Left ventricle myocardium superior (tissue), 1 donor: Measurements from ENCODE around the gene PGC. TPM values are rescaled to one million over a fixed set of nuclear protein-coding genes. Genes with fewer than 3 reads are reported as not detected.

Source experiments
- ATAC-seq: fragments of 200-7000 bp; cut with Tn5 transposase; one replicate; pipeline ENCODE4 v1.9.1; 2020; ENCODE audit warnings: mild to moderate bottlenecking, moderate library complexity
- DNase-seq: peaks from one replicate; pipeline ENCODE4 v3.0.0-alpha.2; 2020
- intact Hi-C: fragments of 100-400 bp; cut with micrococcal nuclease; formaldehyde crosslinking; loops from one replicate; pipeline ENCODE4 v1.11.0; 2022
- total RNA-seq: library from RNA; stranded (reverse); fragmentation: NEBNext Ultra II Directional; extraction: Animal tissue kit (Norgen Biotek cat#: 25700); gene quantifications from one replicate; pipeline ENCODE4 v1.2.1, GENCODE V29; 2021
- donor health status: DM: no; HTN: yes; CAD: no; lungs with severe emphysema.

The PGC gene
- total RNA-seq, 1 donor from 2014 or later: not detected

GRCh38 chr6:41705996-41706835, 41.0 kb downstream of the PGC start:
- peak; percentile 90 for DNase-seq
- peak; percentile 87 for ATAC-seq
- intact Hi-C loops: no loop called here

DNA sequence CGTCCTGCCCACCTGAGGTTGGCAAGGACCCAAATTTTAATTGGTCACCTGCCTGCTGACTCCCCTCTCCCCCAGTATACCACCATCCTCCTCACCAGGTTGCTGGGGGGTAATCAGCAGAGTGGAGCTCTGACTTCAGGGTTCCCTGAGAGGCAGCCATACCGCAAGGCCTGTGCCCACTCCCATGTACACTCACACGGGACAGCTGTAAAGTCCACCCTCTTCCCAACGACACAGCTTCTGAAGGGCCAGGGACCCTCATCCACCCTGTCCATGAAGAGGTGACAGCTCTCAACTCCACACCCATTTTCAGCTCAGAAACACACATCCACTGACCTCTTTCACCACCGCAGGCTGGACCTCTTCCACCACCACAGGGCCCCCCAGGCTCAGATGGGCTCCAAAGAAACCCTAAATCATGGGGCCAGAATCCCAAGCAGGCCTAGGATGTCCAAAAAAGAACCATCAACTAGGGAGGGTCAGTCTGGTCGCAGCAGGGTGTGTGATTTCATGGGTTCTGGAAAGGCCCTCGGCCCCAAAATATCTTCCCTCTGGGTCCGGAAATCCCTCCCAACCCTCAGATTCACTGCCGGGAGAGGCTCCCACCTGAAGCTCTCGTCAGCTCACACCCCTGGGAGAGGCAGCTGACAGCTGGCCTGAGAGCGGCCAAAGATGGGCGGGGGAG, 41.7 kb downstream of the PGC start:
- DNase-seq (no peak), ATAC-seq (peak; percentile 86)
- intact Hi-C loops: no loop called here

- ATAC-seq (no peak), DNase-seq (no peak)
- intact Hi-C loops: no loop called here
These were observed 42.4 kb downstream of the PGC start for GRCh38 chr6:41704656-41705310.

DNA sequence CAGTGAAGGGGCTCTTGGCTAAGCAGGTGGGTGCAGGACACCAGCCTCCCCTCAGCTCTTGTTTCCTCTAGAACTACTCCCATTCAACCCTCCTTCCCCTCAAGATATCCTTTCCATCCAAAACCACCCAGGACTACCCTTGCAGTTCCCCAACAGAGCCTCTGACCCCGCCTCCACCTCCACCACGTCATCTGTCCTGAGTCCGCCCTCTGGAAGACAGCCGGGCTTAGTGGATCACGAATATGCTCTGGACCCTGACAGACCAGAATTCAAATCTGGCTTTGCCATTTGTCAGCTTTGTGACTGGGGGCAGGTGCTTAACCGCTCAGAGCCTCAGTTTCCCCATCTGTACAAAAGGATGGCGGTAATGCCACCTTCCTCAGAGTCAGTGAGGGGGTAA, 43.2 kb downstream of the PGC start:
- ATAC-seq: no peak
- DNase-seq: no peak
- intact Hi-C loops: no loop called here

GRCh38 chr6:41702771-41703494, 44.3 kb downstream of the PGC start:
- DNase-seq (no peak), ATAC-seq (no peak)
- intact Hi-C loops: no loop called here

DNA sequence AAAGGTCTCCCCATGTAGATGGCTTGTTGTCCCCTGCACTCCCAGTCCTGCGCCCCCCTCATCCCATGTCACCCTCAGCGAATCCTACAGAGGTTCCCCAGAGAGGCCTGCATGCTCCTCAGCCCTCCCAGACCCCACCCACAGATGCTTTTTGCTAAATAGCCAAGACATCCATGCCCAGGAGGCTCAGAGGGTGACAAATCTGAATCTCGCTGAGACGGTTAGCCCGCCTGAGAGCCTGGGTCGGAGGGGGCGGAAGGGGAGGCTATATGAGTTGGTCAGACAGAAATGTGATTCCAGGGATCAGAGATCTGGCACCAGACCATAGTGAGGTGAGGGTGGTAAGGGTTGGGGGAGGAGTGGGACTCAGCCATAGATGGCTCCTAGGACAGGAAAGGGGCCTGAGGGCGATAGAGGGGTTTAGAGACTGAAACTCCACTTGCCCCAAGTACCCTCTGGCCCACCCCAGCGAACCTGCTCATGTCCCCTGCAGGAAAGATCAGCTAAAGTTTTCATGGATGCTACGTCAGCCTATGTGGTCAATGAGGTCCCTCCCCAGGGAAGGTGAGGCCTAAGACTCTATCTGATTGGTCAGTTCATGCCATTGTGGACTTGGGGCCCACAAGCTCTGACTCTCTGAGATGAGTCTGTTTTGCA, 45.0 kb downstream of the PGC start:
- DNase-seq: no peak
- no peak for ATAC-seq
- intact Hi-C loops: no loop called here

GRCh38 chr6:41700463-41701347, 46.5 kb downstream of the PGC start:
- peak; percentile 29 for ATAC-seq
- intact Hi-C loops: no loop called here

DNA sequence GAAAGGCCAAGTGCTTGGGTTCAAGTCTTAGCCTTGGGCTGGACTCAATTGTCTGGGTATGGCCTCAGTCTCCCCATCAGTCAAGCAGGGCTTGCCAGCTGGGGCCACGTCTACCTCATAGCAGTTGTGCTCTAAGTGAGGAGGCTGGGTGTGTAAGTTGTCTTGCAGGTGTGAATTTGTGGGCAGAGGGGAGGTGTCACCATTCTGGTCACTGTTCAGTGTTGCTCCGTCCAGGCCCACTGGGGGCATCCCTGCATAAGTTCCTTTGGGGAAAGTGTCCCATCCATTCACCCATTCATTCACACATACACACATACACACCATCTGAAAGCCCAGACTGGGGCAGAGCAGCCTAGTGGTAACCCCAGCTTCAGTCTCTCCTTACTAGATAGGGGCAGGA, 48.1 kb downstream of the PGC start:
- DNase-seq (no peak), ATAC-seq (no peak)
- intact Hi-C loops: no loop called here

More at GRCh38 chr6:41700463-41701347, 46.5 kb downstream of the PGC start:
- DNase-seq: peak; percentile 59

GRCh38 chr6:41697861-41698781, 49.1 kb downstream of the PGC start:
- intact Hi-C loops: no loop called here
- peak; percentile 28 for ATAC-seq
- no peak for DNase-seq

DNA sequence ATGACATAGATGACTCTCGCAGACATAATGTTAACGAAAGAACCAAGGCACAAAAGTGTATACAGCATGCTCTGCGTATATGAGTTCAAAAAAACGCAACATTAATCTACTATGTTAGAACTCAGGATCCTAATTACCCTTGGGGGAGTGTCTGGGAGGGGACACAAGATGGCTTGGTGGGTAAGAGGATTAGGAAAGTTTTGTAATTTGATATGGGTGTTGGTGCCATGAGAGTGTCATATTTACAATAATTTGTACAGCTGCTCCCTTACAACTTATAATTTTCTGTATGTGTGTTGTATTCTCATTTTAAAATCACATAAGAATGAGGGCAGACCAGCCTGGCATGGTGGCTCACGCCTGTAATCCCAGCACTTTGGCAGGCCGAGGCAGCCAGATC, 50.4 kb downstream of the PGC start:
- intact Hi-C loops: no loop called here
- DNase-seq: no peak
- ATAC-seq: no peak

DNA sequence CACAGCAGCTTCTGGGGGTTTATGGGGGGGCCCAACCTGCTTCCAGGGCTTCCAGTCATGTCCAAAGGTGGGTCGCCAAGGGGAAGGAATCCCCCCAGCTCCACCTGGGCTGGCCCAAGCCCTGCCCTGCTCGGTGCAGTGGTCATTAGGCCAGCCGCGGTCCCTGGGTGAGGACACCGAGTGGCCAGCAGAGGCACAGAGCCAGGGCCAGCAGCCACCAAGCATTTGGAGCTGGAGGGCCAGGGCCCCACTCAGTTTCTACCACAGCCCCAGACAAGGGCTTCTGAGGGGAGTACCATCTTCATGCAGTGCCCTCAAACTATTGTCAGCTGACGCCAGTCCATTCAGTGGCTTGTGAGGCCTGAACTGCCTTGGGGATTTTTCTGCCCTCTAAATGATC, 51.4 kb downstream of the PGC start:
- intact Hi-C loops: no loop called here
- DNase-seq: no peak
- no peak for ATAC-seq

- DNase-seq (no peak), ATAC-seq (no peak)
- intact Hi-C loops: no loop called here
These were observed 52.2 kb downstream of the PGC start for GRCh38 chr6:41694815-41695526.

DNA sequence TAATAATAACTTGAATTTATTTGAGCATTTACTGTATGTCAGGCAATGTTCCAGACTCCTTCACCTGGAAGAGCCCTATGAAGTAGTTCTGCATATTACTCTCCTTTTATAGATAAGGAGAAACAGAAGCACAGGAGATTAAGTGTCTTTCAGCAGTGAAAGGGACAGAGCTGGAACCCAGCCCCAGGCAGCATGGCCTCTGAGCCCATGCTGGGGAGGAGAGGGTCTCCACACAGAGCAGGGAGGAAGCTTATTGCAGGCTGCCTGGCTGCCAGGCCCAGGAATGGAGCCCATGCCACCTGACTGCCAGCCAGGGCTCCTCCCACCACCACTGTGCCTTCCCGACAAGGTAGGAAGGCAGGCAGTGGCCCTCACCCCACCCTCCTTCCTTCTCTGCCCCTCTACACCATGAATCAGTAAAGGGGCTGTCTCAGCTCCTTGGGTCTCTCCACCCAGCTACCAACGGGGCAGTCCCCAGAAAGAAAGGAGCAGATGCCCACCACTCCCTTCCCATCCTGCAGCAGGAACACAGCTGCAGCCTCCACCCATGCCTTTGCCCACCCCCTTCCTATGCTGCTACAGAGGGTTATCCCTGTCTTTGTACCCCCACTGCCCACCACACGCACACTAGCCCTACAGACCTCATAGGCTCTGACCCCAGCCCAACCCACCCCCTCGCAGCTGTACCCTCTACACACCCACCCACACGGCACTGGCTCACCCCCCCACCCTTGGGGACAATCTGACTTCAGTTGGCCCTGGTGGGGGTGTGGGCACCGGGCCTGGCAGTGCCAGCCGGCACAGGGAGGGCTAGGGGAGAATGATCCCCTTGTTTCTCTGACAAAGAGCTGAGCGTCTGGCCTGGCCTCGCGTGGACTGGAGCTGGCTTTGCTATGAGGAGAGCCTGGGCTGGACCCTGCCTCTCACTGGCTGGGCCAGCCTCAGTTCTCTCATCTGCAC, 53.6 kb downstream of the PGC start:
- intact Hi-C loops: no loop called here
- ATAC-seq (peak; percentile 63), DNase-seq (peak; percentile 23)

DNA sequence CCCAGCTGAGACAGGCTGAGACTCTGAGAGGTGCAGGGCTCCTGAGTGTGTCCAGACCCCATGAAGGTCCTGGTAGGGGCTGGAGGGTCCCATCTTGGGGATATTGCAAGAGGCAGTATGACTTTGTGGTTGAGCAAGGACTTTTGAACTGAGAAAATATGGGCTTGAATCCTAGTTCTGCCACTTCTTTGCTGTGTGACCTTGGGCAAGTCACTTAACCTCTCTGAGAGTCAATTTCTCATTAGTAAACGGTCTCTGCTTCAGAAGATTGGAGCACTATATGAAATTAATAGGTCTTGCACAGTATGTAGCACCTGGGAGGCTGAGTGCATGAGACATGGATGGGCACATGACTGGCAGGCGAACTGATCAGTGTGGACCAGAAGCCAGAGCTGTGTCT, 54.5 kb downstream of the PGC start:
- intact Hi-C loops: no loop called here
- ATAC-seq (no peak), DNase-seq (no peak)

GRCh38 chr6:41692080-41692675, 55.0 kb downstream of the PGC start:
- ATAC-seq: no peak
- intact Hi-C loops: no loop called here
- no peak for DNase-seq
